Stimulated activated CD4-positive, alpha-beta T cell treated with anti-CD3 and anti-CD28 coated beads, Interleukin-12 subunit alpha, Interleukin-12 subunit beta, amount 100 ng/mL, for 24 hours (primary cell): Measurements from ENCODE around the gene PPP1R13B.
"Not testable (repeated sequence)": the region's sequence is repeated elsewhere in the genome, so short reads cannot be mapped to it uniquely, and the experiment has no call there.

Experiments
- DNase-seq, 2 experiments: peaks; one replicate each; pipeline ENCODE4 v3.0.0-alpha.2; 2020; ENCODE audit warnings: low read depth in 2 of 2

PPP1R13B gene

DNA sequence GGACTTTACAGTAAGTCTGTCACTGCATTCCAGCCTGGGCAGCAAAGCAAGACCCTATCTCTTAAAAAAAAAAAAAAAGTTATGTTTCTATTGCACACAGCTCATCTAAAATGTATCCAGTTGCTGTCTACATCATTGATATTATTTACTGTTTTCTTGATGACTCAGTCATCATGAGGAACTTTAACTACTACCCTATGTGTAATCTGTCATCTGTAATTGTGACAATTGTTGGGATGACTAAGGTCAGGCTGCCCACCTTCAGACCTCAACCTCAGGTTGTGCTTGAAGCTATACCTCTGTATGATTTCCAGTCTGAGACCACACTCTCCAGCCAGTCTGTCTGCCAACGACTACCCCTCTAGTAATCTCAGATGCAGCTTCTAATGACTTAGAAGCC lies 15.3 kb downstream of the PPP1R13B start:
- no peak for DNase-seq

DNA sequence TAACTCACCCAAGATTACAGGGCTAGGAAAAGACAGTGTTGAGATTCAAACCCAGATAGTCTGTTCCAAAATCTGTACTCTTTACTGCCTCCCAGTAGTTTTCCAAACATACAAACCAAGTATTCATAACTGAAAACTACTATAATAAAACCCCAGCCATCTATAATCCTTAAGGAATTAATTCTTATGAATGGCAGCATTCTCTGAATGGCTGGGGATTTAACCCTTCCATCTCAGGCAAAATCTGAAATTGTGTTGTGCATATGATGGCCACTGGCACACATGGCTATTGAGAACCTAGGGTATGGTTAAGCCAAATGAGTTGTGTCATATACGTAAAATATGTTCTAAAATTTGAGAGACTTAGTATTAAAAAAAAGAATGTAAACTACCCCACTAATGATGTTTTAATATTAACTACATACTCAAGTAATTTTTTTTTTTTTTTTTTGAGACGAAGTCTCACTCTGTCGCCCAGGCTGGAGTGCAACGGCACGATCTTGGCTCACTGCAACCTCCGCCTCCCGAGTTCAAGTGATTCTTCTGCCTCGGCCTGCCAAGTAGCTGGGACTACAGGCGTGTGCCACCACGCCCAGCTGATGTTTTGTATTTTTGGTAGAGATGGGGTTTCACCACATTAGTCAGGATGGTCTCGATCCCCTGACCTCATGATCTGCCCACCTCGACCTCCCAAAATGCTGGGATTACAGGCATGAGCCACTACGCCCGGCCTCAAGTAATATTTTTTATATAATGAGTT lies 16.7 kb downstream of the PPP1R13B start:
- no peak for DNase-seq

DNA sequence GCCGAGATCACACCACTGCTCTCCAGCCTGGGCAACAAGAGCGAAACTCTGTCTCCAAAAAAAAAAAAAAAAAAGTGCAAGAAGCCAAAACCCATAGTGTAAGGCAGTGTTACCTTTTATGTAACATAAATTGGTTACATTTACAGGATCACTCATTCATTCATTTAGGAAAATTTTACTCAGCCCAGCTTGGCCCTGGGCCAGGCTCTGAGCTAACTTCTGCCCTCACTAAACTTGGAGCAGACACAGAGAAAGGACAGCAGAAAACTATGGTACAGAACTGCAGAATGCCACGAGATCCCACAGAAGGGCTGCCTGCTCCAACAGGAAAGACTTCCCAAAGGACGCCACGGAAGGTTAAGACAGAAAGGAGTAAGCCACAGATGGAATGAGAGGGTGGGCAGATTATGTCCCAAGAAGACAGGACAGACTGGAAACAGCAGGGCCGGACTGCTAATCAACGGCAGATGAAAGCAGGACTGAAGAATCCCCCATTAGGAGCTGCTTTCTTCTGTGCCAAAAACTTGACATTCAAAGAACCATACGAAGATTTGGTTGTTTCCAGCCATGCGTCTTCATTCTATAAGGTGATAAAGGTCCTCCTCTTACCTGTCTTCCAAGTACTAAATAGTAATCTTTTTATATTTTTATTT lies 18.9 kb downstream of the PPP1R13B start:
- DNase-seq: no peak

DNA sequence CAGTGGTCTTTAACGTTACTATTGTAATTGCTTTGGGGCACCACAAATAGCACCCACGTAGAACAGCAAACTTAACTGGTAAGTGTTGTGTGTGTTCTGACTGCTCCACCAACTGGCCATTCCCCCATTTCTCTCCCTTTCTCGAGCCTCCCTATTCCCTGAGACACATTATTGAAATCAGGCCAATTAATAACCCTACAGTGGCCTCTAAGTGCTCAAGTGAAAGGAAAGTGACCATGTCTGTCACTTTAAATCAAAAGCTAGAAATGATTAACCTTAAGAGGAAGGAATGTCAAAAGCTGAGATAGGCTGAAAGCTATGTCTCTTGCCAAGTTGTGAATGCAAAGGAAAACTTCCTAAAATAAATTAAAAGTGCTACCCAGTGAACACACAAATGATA lies 22.3 kb downstream of the PPP1R13B start:
- DNase-seq: no peak

DNA sequence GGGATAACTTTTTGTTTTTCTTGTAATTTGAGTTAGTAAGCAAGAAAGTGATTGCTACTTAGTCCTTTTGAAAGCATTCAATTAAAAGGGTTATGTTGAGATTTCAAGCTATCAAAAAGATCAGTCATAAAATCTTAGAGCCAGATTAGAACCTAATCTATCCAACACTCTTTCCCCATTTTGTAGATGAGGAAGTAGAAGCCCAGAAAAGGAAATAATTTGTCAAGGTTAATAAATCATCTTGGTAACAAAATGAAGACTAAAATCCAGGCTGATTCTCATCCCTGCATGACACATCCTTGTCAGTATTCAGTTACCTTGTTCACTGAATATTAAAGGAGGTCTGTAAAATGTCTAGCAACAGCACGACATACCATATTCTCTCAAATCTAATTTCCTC lies 26.5 kb downstream of the PPP1R13B start:
- no peak for DNase-seq

DNA sequence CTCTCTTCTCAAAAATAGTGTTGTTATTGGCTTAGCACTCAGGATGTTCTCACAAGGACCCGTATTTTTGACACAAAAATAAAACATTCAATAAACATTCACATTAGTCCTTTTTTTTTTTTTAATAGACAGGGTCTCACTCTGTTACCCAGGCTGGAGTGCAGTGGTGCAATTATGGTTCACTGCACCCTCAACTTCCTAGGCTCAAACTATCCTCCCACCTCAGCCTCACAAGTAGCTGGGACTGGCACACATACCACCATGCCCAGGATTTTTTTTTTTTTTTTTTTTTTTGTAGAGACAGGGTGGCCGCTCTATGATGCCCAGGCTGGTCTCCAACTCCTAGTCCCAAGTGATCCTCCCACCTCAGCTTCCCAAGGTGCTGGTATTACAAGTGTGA lies 27.0 kb downstream of the PPP1R13B start:
- DNase-seq: no peak

DNA sequence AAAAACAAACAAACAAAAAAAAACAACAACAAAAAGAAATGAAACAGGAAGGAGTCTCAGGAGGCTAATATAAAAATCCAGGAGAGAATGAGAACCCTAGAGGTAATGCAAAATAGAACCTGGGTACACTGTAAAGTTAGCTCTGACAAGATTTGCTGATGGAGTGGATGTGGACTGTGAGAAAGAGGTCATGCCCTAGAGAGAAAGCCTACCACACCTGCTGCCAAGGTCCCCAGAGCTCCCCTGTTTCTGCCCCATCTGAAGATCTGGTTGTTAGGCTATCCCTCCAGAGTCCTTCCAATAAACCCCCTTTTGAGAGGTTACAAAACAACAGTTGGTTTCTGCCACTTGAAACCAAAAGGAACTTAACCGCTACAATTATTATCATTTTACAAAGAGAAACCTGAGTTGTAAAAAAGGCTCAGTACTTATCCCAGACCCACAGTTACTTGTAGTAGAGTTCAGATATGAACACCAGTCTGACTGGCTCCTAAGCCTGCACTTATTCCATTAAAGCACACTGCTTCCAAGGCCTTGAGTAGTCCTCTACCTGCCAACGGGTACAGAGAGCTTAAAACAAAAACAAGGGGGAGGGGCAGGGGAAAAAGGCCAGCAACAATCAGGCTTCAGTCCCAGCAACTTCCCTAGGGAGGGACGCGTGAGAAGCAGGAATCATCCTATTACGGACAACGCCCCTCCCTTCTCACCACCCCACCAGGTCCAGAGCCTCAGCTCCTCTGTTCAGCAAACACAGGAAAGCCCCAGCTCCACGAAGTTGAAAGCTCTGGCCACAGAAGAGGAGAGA lies 27.7 kb downstream of the PPP1R13B start:
- no peak for DNase-seq

DNA sequence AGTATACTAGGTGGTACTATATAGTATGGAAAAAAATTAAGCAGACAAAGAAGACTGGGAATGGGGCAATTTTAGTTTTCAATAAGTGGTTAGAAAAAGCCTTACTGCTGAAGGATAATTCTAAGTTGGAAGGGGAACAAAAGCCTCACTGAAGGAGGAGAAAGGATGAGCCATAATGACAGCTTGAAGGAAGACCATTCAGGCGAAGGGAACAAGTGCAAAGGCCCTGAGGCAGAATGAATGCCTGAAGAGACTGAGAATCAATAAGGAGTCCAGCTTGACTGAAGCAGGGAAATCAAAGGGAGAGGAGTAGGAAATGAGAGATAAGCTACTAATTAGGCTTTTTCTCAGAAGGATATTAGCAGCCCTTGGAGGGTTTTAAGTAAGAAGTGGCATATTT lies 28.5 kb downstream of the PPP1R13B start:
- no peak for DNase-seq

DNA sequence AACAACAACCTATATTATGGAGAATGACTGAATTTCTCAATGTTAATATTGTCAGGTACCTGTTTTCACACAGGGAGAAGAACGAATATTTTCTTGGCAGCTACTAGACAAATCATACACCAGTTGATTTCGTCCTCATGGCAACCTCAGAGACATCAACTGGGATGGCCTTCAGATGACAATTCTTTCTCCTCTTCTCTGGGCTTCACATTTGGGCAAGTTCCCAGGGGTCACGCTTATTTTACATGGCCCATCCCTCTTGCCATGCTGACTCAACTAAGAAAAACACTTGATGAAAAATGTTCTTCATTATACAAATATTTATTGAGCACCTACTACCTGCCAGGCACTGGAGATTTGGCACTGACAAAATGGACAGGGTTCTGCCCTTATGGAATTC lies 29.0 kb downstream of the PPP1R13B start:
- no peak for DNase-seq

DNA sequence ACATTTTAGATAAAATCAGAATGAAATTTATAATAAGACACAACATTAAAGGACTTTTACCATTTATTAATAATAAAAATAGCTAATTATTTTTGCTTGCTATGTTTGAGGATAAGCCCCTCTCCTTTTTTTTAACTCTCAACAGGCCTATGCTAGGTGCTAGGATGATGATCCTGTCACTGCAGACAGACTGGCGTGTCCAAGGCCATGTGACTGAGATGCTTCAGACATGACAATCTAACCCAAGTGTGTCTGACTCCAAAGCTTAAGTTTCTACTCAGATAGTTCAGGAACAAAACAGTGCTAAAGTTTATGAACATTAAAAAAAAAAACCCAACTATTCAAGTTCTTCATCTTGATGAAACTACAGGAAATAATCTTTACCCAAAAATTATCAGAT lies 29.8 kb downstream of the PPP1R13B start:
- DNase-seq: no peak

DNA sequence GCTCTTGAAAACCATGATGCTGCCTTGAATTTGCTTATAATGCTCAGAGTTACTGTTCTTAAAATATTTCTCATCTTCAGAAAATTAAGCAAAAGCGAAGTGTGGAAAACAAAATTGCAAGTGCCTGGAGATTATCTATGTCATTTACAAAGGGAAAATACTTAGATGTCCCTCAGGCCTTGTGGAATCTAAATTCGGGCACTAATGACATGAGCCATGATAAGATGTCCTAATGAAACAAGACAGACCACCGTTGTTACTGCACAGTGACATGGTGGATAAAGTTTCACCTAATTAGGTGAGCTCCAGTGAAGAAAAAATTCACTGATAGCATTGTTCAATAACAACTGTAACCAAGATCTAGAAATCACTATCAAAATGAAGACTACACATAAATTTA lies 30.4 kb downstream of the PPP1R13B start:
- DNase-seq: no peak

DNA sequence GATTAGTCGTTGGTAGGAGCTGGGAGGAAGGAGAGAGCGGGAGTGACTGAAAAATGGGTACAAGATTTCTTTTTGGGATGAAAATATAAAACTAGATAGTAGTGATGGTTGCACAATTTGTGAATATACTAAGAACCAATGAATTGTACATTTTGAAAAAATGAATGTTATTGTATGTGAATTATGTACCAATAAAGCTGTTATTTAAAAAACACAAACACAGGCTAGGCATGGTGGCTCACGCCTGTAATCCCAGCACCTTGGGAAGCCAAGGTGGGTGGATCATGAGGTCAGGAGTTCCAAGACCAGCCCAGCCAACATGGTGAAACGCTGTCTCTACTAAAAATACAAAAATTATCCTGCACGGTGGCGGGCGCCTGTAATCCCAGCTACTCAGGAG lies 32.1 kb downstream of the PPP1R13B start:
- no peak for DNase-seq

DNA sequence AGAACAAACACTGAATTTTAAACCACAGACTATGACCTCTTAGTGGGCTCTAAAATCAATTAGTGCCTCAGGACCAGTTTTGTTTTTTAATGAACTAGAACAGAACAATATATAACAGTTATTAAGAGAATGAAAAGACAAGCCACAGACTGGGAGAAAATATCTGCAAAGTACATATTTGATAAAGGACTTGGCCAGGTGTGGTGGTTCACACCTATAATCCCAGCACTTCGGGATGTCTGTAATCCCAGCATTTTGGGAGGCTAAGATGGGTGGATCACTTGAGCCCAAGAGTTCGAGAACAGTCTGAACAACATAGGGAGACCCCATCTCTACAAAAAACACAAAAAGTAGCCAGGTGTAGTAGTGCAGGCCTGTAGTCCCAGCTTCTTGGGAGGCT lies 36.2 kb downstream of the PPP1R13B start:
- no peak for DNase-seq

DNA sequence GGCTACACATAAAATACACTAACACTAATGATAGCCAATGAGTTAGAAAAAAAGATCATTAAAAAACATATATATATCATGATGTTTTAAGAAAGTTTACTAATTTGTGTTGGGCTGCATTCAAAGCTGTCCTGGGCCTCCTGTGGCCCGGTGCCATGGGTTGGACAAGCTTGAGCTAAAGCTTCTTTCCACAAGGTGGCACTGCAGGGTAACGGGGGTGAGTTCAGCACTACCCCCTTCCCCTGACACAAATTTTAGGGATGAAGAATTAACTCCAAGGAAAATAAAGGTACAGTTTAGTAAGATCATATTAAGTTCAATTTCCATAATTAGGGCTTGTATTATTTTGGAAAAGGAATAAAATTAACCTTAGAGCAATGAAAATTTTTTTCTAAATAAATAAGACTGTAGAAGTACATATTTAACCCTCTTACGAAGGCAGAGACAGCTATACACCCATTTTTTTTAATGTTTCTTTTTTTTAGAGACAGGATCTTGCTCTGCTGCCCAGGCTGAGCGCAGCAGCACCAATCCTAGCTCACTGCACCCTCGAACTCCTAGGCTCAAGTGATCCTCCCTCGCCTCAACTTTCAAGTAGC lies 38.9 kb downstream of the PPP1R13B start:
- DNase-seq: peak; percentile 19 to 52

DNA sequence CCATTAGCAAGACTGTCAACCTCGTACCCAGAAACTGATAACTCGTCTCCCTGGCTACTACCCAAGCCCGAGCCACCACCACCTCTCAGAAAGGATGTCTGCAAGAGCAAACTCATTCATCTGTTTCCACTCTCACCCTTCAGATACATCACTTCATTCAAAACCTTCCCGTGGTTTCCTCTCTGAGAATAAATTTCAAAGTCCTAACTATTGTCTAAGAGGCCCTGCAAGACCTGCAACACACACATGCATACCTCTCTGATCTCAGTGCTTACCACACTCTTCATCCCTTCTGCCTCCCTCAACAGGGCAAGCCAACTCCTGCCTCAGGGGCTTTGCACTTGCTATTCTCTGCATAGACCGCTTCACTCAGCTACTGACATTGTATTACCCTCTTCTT lies 40.6 kb downstream of the PPP1R13B start:
- no peak for DNase-seq

DNA sequence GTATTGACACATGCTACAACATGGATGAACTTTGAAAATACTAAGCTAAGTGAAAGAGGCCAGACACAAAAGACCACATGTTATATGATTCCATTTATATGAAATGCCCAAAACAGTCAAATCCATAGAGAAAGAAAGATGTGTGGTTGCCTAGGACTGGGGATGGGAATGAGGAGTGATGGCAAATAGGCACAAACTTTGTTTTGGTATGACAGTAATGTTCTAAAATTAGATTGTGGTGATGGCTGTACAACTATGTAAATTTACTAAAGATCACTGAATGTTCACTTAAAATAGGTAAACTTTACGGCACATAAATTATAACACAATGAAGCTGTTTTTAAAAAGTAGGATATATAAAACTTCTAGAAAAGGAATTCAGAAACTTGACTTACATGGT lies 41.7 kb downstream of the PPP1R13B start:
- DNase-seq: no peak

DNA sequence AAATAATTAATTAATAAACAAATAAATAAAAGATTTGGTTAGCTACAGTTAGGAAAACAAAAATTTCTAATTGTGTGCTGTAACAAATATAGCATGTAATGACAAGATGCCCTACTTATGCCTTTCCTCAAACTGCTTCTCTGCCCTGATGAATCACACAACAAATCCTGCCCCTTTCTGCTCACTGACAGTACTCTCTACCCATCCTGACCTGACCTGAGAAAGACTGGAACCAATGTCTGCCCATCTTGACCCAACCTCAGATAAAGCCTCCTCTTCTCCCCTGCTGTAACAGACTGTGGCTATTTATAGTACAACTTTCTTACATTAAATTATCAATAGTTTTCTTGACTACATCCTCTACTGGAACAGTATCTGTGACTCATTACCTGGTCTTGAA lies 43.7 kb downstream of the PPP1R13B start:
- no peak for DNase-seq

DNA sequence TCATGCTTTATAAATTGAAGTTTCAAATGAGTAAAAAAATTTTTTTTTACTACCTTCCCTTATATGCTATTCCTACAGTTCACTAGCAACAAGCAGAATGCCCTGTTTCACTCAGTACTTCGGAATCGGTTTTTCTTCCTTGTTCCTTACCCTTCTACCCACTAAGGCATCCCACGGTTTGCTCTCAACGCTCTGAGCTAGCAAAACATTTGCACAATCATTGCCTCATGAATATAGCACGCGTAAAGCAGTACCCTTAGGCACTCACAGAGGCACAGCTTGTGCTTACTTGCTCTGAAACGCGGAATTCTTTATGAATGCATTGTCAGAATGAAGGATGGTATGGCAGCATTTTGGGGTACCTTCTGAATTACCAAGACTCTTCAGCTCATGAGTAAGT lies 45.0 kb downstream of the PPP1R13B start:
- no peak for DNase-seq

DNA sequence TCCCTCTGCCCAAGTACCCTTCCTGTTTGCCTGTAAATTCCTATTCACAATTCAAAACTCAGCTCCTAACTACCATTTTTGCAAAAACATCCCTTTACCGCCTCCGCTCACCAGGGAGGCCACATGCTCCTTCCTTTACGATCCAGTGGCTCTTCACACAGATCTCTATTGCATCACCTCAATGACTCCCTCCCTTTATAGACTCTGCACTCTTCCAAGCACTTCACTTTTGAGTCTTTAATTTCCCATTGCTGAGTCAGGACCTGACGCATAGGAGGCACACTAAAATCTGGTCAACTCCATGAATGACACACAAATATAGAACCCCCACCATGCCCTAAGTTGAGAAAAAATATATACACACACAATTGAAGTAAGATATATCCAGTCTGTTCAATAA lies 45.9 kb downstream of the PPP1R13B start:
- no peak for DNase-seq

DNA sequence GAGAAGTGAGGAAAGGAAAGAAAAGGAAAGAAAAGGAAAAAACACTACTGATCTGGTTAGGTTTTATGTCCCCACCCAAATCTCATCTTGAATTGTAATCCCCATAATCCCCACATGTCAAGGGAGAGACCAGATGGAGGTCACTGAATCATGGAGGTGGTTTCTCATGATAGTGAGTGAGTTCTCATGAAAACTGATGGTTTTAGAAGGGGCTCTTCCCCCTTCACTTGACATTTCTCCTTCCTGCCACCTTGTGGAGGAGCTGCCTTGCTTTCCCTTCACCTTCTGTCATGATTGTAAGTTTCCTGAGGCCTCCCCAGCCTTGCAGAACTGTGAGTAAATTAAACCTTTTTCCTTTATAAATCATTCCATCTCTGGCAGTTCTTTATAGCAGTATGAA lies 54.2 kb downstream of the PPP1R13B start:
- not testable (repeated sequence) for DNase-seq

DNA sequence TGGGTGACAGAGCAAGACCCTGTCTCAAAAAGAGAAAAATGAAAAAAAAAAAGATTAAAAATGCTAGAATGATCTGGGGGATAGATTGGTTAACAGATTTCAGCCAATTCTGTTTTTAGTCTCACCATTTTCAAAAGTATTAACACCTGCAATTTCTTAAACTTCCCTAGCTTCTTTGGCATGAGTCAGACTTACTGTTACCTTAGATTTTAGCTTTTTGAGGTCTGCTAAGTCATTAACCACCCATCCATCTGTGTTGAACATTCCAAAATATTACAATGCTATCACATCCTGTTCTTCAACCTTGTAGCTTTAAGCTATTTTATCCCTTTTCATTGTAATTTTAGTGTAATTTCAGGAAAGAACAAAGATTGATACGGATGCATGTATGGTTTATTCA lies 59.3 kb downstream of the PPP1R13B start:
- DNase-seq: no peak

DNA sequence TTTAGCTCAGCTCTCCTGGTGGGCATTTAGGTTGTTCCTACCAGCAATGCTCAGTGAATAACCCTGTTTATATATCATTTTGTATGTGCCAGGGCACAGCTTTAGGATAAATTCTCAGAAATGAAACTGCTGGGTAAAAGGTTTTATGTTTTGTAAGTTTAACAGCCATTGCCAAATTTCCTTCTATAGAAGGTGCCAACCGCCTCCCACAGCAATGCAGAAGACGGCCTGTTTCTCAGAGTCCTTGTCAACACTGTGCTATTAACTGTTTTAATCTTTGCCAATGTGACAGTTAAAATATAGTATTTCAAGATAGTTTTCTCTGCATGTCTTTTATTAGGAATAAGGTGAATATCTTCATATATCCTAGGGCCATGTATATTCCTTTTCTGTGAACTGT lies 65.0 kb downstream of the PPP1R13B start:
- DNase-seq: no peak
